ENCODE results near the gene CARD10. TPM values are rescaled to one million over a fixed set of nuclear protein-coding genes. Genes with fewer than 3 reads are reported as not detected.

CARD10 gene
- total RNA-seq, 1 experiment from 2014 or later = 22.7 TPM

DNA sequence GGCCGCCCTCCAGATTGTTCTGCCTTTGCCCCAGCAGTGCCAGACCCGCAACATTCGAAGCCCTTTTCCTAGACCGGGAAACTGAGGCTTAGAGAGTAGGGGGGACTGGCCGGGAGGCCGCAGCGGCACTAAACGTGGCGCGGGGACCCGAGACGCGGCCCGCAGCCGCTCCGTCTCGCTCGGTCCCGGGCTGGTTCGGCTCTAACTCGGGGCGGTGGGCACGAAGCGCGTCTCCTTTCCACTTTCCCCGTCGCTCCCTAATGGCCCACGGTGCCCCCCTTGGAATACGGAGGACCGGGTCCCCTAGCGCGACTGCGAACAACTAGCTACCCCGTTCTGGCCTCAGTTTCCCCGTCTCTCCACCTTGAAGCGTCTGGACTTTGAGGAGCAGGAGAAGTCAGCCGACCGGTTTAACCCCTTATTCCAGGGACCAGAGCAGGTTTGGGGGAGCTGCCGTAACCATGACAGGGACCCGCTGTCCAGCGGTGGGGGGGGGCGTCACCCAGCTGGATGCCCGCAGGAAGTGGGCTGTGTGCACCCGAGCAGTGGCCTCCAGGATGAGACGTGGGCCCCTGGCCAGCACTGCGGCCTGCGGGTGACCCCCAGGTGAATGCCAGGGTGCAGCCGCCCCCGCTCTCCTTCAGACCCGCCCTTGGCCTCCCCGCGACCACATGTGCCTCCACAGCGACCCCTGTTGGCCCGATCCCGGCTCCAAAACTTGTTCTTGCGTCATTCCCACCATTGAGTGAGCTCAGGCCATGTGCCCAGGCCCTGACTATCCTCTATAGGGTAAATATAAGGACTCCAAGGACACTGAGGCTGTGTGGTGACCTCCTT, 42.2 kb upstream of the CARD10 start:
- no peaks in the 10 kb centered on the region for H3K9me3 Mint-ChIP-seq (ENCODE audit: unreplicated experiment)
- intact Hi-C loops (cut with micrococcal nuclease) = loop anchor here (1.0 to 10.0 kb wide), 2 partner anchors 19 to 87 kb away; no protein-coding TSS in a partner anchor
- H3K36me3 Mint-ChIP-seq (ENCODE audit: insufficient read depth, unreplicated experiment) = peaks cover 25% of the 10 kb centered on the region
- TSS peak; percentile 28 for BruUV-seq (replicated peaks)
- peaks cover 26% of the 10 kb centered on the region for H3K4me1 Mint-ChIP-seq (ENCODE audit: insufficient read depth, unreplicated experiment)
- H3K27me3 Mint-ChIP-seq (ENCODE audit: insufficient read depth, unreplicated experiment) = no peaks in the 10 kb centered on the region
- DNase-seq (ENCODE audit: unreplicated experiment) = peak; percentile 95
- CTCF ChIA-PET = interaction anchor here (0.5 to 15.3 kb wide), 13 partner anchors 9 to 1443 kb away, joined by 3 to 667 read pairs (median 5); no protein-coding TSS in a partner anchor
- POLR2A ChIA-PET = interaction anchor here (0.5 to 8.6 kb wide), 10 partner anchors 9 to 1757 kb away, joined by 3 to 194 read pairs (median 4); partner anchors contain the start of gene GGA1
- H3K4me3 Mint-ChIP-seq (ENCODE audit: unreplicated experiment) = peak overlapping the region; percentile 81
- H3K27ac Mint-ChIP-seq (ENCODE audit: low read depth, unreplicated experiment) = peak overlapping the region; percentile 71
- peak; percentile 86 for TF ChIP-seq CTCF (IDR thresholded peaks at IDR 0.05; ENCODE audit: unreplicated experiment)

DNA sequence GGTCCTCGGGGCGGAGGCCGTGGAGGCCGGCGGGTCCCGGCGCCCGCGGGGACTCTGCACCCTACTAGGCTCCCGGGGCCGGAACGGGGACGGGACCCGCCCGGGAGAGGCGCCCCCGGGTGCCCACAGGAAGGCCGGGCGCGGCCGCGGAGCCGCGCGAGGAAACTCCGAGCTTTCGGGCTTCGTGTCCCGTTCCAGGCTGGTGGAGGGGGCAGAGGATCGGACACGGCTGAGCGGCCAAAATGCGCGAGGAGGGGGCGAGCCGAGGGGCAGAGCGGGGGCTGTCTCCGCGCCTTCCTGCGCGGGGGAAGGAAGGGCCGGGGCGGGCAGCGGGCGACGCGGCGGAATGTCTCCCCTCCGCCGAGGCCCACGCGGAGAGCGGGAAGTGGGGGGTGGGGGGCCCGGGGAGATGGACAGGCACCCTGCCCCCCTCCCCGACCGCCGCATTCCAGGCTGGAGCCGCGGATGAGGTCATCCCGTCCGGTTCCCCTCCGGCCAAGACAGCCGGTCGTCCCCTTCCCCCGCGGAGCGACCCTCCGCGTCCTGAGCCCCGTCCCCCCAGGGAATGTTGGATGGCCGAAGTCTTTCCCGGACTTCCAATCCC, 41.5 kb upstream of the CARD10 start:
- peaks cover 26% of the 10 kb centered on the region for H3K4me1 Mint-ChIP-seq (ENCODE audit: insufficient read depth, unreplicated experiment)
- CTCF ChIA-PET = interaction anchor here (0.6 to 15.3 kb wide), 7 partner anchors 9 to 243 kb away, joined by 3 to 667 read pairs (median 6); no protein-coding TSS in a partner anchor
- intact Hi-C loops (cut with micrococcal nuclease) = loop anchor here (1.0 to 10.0 kb wide), 2 partner anchors 18 to 86 kb away; no protein-coding TSS in a partner anchor
- peak overlapping the region; percentile 71 for H3K27ac Mint-ChIP-seq (ENCODE audit: low read depth, unreplicated experiment)
- H3K9me3 Mint-ChIP-seq (ENCODE audit: unreplicated experiment) = no peaks in the 10 kb centered on the region
- peak; percentile 35 for DNase-seq (ENCODE audit: unreplicated experiment)
- H3K27me3 Mint-ChIP-seq (ENCODE audit: insufficient read depth, unreplicated experiment) = no peaks in the 10 kb centered on the region
- POLR2A ChIA-PET = interaction anchor here (0.6 to 8.6 kb wide), 4 partner anchors 10 to 80 kb away, joined by 3 to 194 read pairs (median 9); no protein-coding TSS in a partner anchor
- TF ChIP-seq CTCF (IDR thresholded peaks at IDR 0.05; ENCODE audit: unreplicated experiment) = no peak
- H3K36me3 Mint-ChIP-seq (ENCODE audit: insufficient read depth, unreplicated experiment) = peaks cover 25% of the 10 kb centered on the region
- no TSS peak for BruUV-seq (replicated peaks)
- peak overlapping the region; percentile 81 for H3K4me3 Mint-ChIP-seq (ENCODE audit: unreplicated experiment)

DNA sequence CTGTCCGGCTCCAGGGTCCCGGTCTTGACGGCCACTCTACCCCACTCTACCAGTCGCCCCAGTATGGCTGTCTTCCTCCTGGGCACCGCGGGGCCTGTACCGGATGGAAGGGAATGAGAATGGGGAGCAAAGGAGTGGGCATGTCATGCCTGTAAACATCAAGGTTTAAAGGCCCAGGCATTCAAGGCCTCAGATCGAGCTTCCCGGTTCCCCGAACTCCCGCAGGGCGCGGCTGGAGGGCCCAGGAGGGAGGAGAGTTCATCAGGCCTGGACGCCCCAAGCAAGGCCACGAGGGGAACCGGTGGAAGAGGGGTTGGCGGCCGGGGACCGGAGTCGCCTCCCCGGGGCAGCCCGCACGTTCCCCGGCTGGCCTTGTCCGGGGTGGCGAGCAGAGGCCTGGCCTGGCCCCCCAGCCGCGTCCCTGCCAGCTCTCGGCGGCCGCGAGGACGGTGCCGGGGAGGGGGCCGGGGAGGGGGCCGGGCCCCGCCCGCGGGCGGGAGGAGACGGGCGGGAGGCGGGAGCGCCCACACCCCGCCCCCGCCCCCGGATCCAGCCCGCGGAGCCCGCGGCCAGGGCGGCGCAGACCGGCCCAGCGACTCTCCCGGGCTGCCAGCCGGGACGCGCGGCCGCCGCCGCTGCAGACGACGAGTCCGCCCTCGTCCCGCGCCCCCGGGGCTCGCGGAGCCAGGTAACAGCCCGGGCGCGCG, 40.8 kb upstream of the CARD10 start, which contains the start of gene CDC42EP1:
Gene CDC42EP1 (plus strand): TSS at position 580 of the 707 bp plus-strand sequence. CDS start 5,870 bp downstream, outside the sequence.
- intact Hi-C loops (cut with micrococcal nuclease) = loop anchor here (10.0 kb wide), 1 partner anchor 85 kb away; no protein-coding TSS in a partner anchor

More for the DNA sequence above, 40.8 kb upstream of the CARD10 start, which contains the start of gene CDC42EP1:
- BruUV-seq (replicated peaks) = TSS peak; percentile 45
- H3K27me3 Mint-ChIP-seq (ENCODE audit: insufficient read depth, unreplicated experiment) = no peaks in the 10 kb centered on the region
- peaks cover 19% of the 10 kb centered on the region for H3K36me3 Mint-ChIP-seq (ENCODE audit: insufficient read depth, unreplicated experiment)
- H3K9me3 Mint-ChIP-seq (ENCODE audit: unreplicated experiment) = no peaks in the 10 kb centered on the region
- peak within 1 kb of the TSS; percentile 71 for H3K27ac Mint-ChIP-seq (ENCODE audit: low read depth, unreplicated experiment)
- peak; percentile 56 for DNase-seq (ENCODE audit: unreplicated experiment)
- H3K4me1 Mint-ChIP-seq (ENCODE audit: insufficient read depth, unreplicated experiment) = peaks cover 26% of the 10 kb centered on the region
- H3K4me3 Mint-ChIP-seq (ENCODE audit: unreplicated experiment) = peak within 1 kb of the TSS; percentile 81
- TF ChIP-seq CTCF (IDR thresholded peaks at IDR 0.05; ENCODE audit: unreplicated experiment) = no peak
- ChIA-PET POLR2A (interaction anchor here (0.6 to 8.6 kb wide), 2 partner anchors 17 to 80 kb away, joined by 3 to 194 read pairs; no protein-coding TSS in a partner anchor), CTCF (interaction anchor here (1.0 to 15.3 kb wide), 2 partner anchors 15 to 88 kb away, joined by 3 to 667 read pairs; no protein-coding TSS in a partner anchor)
